Heart left ventricle (tissue), 13 donors: Measurements from ENCODE around the gene SH3RF2.

ENCODE experiments used
- POLR2A ChIP-seq, 2 donors: fragments of 450-650 bp; IDR thresholded peaks; one replicate each; pipeline ENCODE4 v1.6.1; 2017; ENCODE audit warnings: antibody characterized with exemption in 2 of 2, mild to moderate bottlenecking in 2 of 2, moderate library complexity in 2 of 2
- TF ChIP-seq, protein P1 (sequence below), 12 donors: fragments of 200-600 bp; sonication (generic) in 4 of 12; IDR thresholded peaks; one replicate each; pipeline versions ENCODE4 v1.5.0 to v1.8.0; 2018 to 2022; ENCODE audit warnings: antibody characterized with exemption in 12 of 12, mild to moderate bottlenecking in 5 of 12
- donor health status: ischemic (EF 13 %, LVEDD 7.1; RV severe dilation, severe dysfunction).
- donor health status: DM: no; HTN: yes; CAD: no.
- donor health status: DM: no; HTN: no; CAD: no.
- donor health status: ischemic (EF 25% LVEDD 6.9; RV normal size, moderate dysfunction).
- donor health status: ischemic (EF 25% LVEDD 5.7; RV mildly dilated, moderate dysfunction).
- donor health status: ischemic (EF 35%, LVEDD 5.7; RV mildly dilated, moderate dysfunction).
- donor health status: nonischemic (EF 11% LVEDD 7.7; RV severe dilation, severe dysfunction).
- donor health status: DM: yes; HTN: yes; CAD: no.
- donor health status: PGD.
- donor health status: ischemic (EF 29% LVEDD 5.4; RV normal size, mild dysfunction).
- donor health status: nonischemic (EF 23%, LVEDD 6.1; RV moderate dilation, normal function).

- TF ChIP-seq, protein P1, sequence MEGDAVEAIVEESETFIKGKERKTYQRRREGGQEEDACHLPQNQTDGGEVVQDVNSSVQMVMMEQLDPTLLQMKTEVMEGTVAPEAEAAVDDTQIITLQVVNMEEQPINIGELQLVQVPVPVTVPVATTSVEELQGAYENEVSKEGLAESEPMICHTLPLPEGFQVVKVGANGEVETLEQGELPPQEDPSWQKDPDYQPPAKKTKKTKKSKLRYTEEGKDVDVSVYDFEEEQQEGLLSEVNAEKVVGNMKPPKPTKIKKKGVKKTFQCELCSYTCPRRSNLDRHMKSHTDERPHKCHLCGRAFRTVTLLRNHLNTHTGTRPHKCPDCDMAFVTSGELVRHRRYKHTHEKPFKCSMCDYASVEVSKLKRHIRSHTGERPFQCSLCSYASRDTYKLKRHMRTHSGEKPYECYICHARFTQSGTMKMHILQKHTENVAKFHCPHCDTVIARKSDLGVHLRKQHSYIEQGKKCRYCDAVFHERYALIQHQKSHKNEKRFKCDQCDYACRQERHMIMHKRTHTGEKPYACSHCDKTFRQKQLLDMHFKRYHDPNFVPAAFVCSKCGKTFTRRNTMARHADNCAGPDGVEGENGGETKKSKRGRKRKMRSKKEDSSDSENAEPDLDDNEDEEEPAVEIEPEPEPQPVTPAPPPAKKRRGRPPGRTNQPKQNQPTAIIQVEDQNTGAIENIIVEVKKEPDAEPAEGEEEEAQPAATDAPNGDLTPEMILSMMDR (IDR thresholded peaks at IDR 0.05) = no peak
- no peak for TF ChIP-seq POLR2A (IDR thresholded peaks at IDR 0.05)
Measured at GRCh38 chr5:145967296-145967695, 30.9 kb downstream of the SH3RF2 start.
